ENCODE results near the gene MTMR4. TPM values are rescaled to one million over a fixed set of nuclear protein-coding genes. Genes with fewer than 3 reads are reported as not detected.

Gene MTMR4
- total and polyA plus RNA-seq, 4 donors: 17.2 to 70.1 (median 29.9) TPM

- H3K4me1 ChIP-seq (ENCODE audit: control insufficient read depth in 4 of 4, insufficient read depth in 4 of 4, low read length in 3 of 4): peaks cover 0 to 3% (median 0%) of the 10 kb centered on the region in 4 donors
- 96% methylated on average over 11 of the region's 11 CpGs for WGBS
- H3K27ac ChIP-seq (ENCODE audit: low read depth in 1 of 2, low read length in 2 of 2): no peak overlapping the region
- no peak overlapping the region for H3K4me3 ChIP-seq (ENCODE audit: low read depth in 1 of 3, low read length in 3 of 3)
- H3K36me3 ChIP-seq (ENCODE audit: control insufficient read depth in 4 of 4, insufficient read depth in 3 of 4, low read depth in 1 of 4, low read length in 3 of 4): peaks cover 25 to 85% (median 82%) of the 10 kb centered on the region in 4 donors
- TF ChIP-seq NR2F2 (IDR thresholded peaks at IDR 0.05) (no peak), TAF1 (conservative IDR thresholded peaks at IDR 0.05) (no peak)
- no peaks in the 10 kb centered on the region for H3K27me3 ChIP-seq (ENCODE audit: control insufficient read depth in 4 of 4, insufficient read depth in 4 of 4, low read length in 3 of 4)
- DNase-seq (ENCODE audit: low spot score): no peak
- H3K9me3 ChIP-seq (ENCODE audit: control insufficient read depth in 4 of 4, low read length in 3 of 4): no peaks in the 10 kb centered on the region
- no peak overlapping the region for H3K9ac ChIP-seq (ENCODE audit: low read depth in 1 of 2, low read length in 2 of 2)
These were observed 22.0 kb downstream of the MTMR4 start for GRCh38 chr17:58492238-58493121.

GRCh38 chr17:58491510-58492045, 22.9 kb downstream of the MTMR4 start:
- peaks cover 0 to 3% (median 0%) of the 10 kb centered on the region in 4 donors for H3K4me1 ChIP-seq (ENCODE audit: control insufficient read depth in 4 of 4, insufficient read depth in 4 of 4, low read length in 3 of 4)
- TF ChIP-seq REST (IDR thresholded peaks at IDR 0.05): no peak
- no peak for TF ChIP-seq SP1 (IDR thresholded peaks at IDR 0.05)
- no peak for TF ChIP-seq FOXA1 (IDR thresholded peaks at IDR 0.05)
- TF ChIP-seq FOXA2 (IDR thresholded peaks at IDR 0.05): no peak
- no peak for TF ChIP-seq ZBTB33 (IDR thresholded peaks at IDR 0.05)
- no peak for TF ChIP-seq CTCF (IDR thresholded peaks at IDR 0.05; ENCODE audit: low read depth, low read length, missing input control)
- TF ChIP-seq RXRA (IDR thresholded peaks at IDR 0.05): no peak
- no peak for TF ChIP-seq MAX (IDR thresholded peaks at IDR 0.05)
- H3K4me3 ChIP-seq (ENCODE audit: low read depth in 1 of 3, low read length in 3 of 3): no peak overlapping the region
- WGBS: 97% methylated on average over 6 of the region's 6 CpGs
- H3K27me3 ChIP-seq (ENCODE audit: control insufficient read depth in 4 of 4, insufficient read depth in 4 of 4, low read length in 3 of 4): no peaks in the 10 kb centered on the region
- no peak overlapping the region for H3K9ac ChIP-seq (ENCODE audit: low read depth in 1 of 2, low read length in 2 of 2)
- DNase-seq (ENCODE audit: low spot score): no peak
- peaks cover 25 to 78% (median 74%) of the 10 kb centered on the region in 4 donors for H3K36me3 ChIP-seq (ENCODE audit: control insufficient read depth in 4 of 4, insufficient read depth in 3 of 4, low read depth in 1 of 4, low read length in 3 of 4)
- no peaks in the 10 kb centered on the region for H3K9me3 ChIP-seq (ENCODE audit: control insufficient read depth in 4 of 4, low read length in 3 of 4)
- no peak overlapping the region for H3K27ac ChIP-seq (ENCODE audit: low read depth in 1 of 2, low read length in 2 of 2)
